Measurements from ENCODE around the gene DPF1.

DNA sequence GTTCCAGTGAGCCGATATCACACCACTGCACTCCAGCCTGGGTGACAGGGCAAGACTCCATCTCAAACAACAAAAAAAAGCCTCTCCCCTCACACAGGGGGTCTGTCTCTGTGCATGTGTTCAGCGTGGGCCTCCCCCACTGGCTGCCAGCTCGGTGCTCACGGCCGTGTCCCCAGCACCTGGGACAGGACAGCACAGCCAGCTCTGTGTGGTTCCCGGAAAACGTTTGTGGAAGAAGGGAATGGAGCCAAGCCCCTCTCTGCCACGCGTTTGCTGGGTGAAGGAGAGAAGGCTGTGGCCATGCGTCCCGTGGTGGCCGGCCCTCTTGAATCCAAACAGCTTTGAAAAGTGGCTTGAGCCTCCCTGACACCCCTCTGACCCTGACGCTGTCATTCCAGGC, 32.3 kb downstream of the DPF1 start:
- TF ChIP-seq, protein P1, sequence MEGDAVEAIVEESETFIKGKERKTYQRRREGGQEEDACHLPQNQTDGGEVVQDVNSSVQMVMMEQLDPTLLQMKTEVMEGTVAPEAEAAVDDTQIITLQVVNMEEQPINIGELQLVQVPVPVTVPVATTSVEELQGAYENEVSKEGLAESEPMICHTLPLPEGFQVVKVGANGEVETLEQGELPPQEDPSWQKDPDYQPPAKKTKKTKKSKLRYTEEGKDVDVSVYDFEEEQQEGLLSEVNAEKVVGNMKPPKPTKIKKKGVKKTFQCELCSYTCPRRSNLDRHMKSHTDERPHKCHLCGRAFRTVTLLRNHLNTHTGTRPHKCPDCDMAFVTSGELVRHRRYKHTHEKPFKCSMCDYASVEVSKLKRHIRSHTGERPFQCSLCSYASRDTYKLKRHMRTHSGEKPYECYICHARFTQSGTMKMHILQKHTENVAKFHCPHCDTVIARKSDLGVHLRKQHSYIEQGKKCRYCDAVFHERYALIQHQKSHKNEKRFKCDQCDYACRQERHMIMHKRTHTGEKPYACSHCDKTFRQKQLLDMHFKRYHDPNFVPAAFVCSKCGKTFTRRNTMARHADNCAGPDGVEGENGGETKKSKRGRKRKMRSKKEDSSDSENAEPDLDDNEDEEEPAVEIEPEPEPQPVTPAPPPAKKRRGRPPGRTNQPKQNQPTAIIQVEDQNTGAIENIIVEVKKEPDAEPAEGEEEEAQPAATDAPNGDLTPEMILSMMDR (conservative IDR thresholded peaks at IDR 0.05 in 1 of 2, IDR thresholded peaks at IDR 0.05 in 1 of 2; ENCODE audit: low read depth in 1 of 2, low read length in 2 of 2) = no peak
- no peak for TF ChIP-seq EZH2 (IDR thresholded peaks at IDR 0.05; ENCODE audit: low read length, missing control alignments)
